MCF 10A (cell line): ENCODE measurements around the gene CENPU. TPM values are rescaled to one million over a fixed set of nuclear protein-coding genes. Genes with fewer than 3 reads are reported as not detected.

ENCODE experiments used
- BruUV-seq: library from RNA; stranded (reverse); fragments of 400-500 nt; replicated peaks from 2 replicates; lab custom pipeline; 2021; lab: Mats Ljungman, UMichigan
- CTCF ChIA-PET: fragments of 300-600 bp; sonication (Branson Sonifier 250); formaldehyde crosslinking; extraction: SDS; loops from one replicate; lab custom pipeline; 2021; ENCODE audit warnings: antibody characterized with exemption, inconsistent platforms; lab: Yijun Ruan, JAX
- POLR2A ChIA-PET: fragments of 300-600, 350-650 bp; sonication (Branson Sonifier 250); formaldehyde crosslinking; extraction: SDS; loops from one replicate; lab custom pipeline; 2020; ENCODE audit warnings: antibody characterized with exemption, inconsistent platforms; lab: Yijun Ruan, JAX
- DNase-seq: peaks from one replicate; pipeline ENCODE4 v3.0.0-alpha.2; 2018; ENCODE audit not compliant: unreplicated experiment
- H3K27ac Mint-ChIP-seq: one replicate; pipeline ENCODE4 v1.8.0; 2022; ENCODE audit warnings: mild to moderate bottlenecking, low read depth, mixed read lengths; ENCODE audit not compliant: unreplicated experiment
- H3K27me3 Mint-ChIP-seq: one replicate; pipeline ENCODE4 v1.8.0; 2022; ENCODE audit warnings: mixed read lengths; ENCODE audit not compliant: insufficient read depth, unreplicated experiment
- H3K36me3 Mint-ChIP-seq: one replicate; pipeline ENCODE4 v1.8.0; 2022; ENCODE audit warnings: mild to moderate bottlenecking, moderate library complexity, mixed read lengths; ENCODE audit not compliant: insufficient read depth, unreplicated experiment
- H3K4me1 Mint-ChIP-seq: one replicate; pipeline ENCODE4 v1.8.0; 2022; ENCODE audit warnings: mixed read lengths; ENCODE audit not compliant: insufficient read depth, unreplicated experiment
- H3K4me3 Mint-ChIP-seq: one replicate; pipeline ENCODE4 v1.8.0; 2022; ENCODE audit warnings: mild to moderate bottlenecking, moderate library complexity, mixed read lengths; ENCODE audit not compliant: unreplicated experiment
- H3K9me3 Mint-ChIP-seq: one replicate; pipeline ENCODE4 v1.8.0; 2022; ENCODE audit warnings: mixed read lengths; ENCODE audit not compliant: unreplicated experiment
- CTCF ChIP-seq: fragments of 200-600 bp; IDR thresholded peaks from one replicate; pipeline ENCODE4 v1.8.0; 2022; ENCODE audit warnings: antibody characterized with exemption, mild to moderate bottlenecking; ENCODE audit not compliant: unreplicated experiment
- intact Hi-C: fragments of 100-400 bp; cut with micrococcal nuclease; formaldehyde crosslinking; loops from 2 replicates; pipeline ENCODE4 v1.14.1; 2022
- total RNA-seq: library from RNA; stranded (reverse); gene quantifications from 2 replicates; pipeline ENCODE4 v1.2.3, GENCODE V29; 2022

Gene CENPU
- total RNA-seq, 1 experiment from 2014 or later, result 22.3 TPM

- no peak for TF ChIP-seq CTCF
- Mint-ChIP-seq H3K4me3 (peak overlapping the region; percentile 81), H3K9me3 (no peaks in the 10 kb centered on the region), H3K36me3 (peaks cover 7% of the 10 kb centered on the region), H3K4me1 (peaks cover 37% of the 10 kb centered on the region), H3K27ac (peak overlapping the region; percentile 78), H3K27me3 (no peaks in the 10 kb centered on the region)
- intact Hi-C loops, result loop anchor here (2.0 to 10.0 kb wide), 6 partner anchors 41 to 449 kb away; partner anchors contain the start of gene IRF2
- CTCF ChIA-PET, result interaction anchor here (0.6 to 1.9 kb wide), 4 partner anchors 11 to 398 kb away, joined by 3 to 10 read pairs (median 6); partner anchors contain the start of gene CENPU
- BruUV-seq, result TSS peak; percentile 26
- POLR2A ChIA-PET, result interaction anchor here (0.7 to 4.3 kb wide), 12 partner anchors 36 to 383 kb away, joined by 3 to 53 read pairs (median 4); partner anchors contain the start of gene CENPU
- DNase-seq, result peak; percentile 16
Observed at GRCh38 chr4:184647266-184648053, 86.4 kb downstream of the CENPU start.

- ChIA-PET CTCF (interaction anchor here (1.7 kb wide), 2 partner anchors 10 to 382 kb away, joined by 5 read pairs; no protein-coding TSS in a partner anchor), POLR2A (interaction anchor here (1.2 kb wide), 1 partner anchor 381 kb away, joined by 4 read pairs; no protein-coding TSS in a partner anchor)
- peak overlapping the region; percentile 81 for H3K4me3 Mint-ChIP-seq
- H3K27ac Mint-ChIP-seq, result peak overlapping the region; percentile 39
- BruUV-seq, result no TSS peak
- no peaks in the 10 kb centered on the region for H3K36me3 Mint-ChIP-seq
- H3K27me3 Mint-ChIP-seq, result no peaks in the 10 kb centered on the region
- TF ChIP-seq CTCF, result no peak
- H3K4me1 Mint-ChIP-seq, result peaks cover 32% of the 10 kb centered on the region
- intact Hi-C loops, result loop anchor here (5.0 to 10.0 kb wide), 4 partner anchors 169 to 384 kb away; partner anchors contain the start of gene IRF2
- DNase-seq, result no peak
- no peaks in the 10 kb centered on the region for H3K9me3 Mint-ChIP-seq
Observed at GRCh38 chr4:184645904-184646610, 87.8 kb downstream of the CENPU start.

- Mint-ChIP-seq H3K27me3 (no peaks in the 10 kb centered on the region), H3K9me3 (no peaks in the 10 kb centered on the region), H3K4me1 (peaks cover 29% of the 10 kb centered on the region), H3K27ac (no peak overlapping the region), H3K36me3 (peaks cover 7% of the 10 kb centered on the region), H3K4me3 (no peak overlapping the region)
- no peak for DNase-seq
- no TSS peak for BruUV-seq
- TF ChIP-seq CTCF, result no peak
- ChIA-PET POLR2A (interaction anchor here (0.7 to 1.8 kb wide), 4 partner anchors 9 to 381 kb away, joined by 3 to 5 read pairs (median 3); no protein-coding TSS in a partner anchor), CTCF (interaction anchor here (1.7 kb wide), 1 partner anchor 381 kb away, joined by 5 read pairs; no protein-coding TSS in a partner anchor)
- intact Hi-C loops, result loop anchor here (5.0 to 10.0 kb wide), 4 partner anchors 170 to 382 kb away; partner anchors contain the start of gene IRF2
Observed at GRCh38 chr4:184644553-184645307, 89.2 kb downstream of the CENPU start.

Other genes starting within 250 kb of the CENPU start
- gene CASP3, start 84.6 kb downstream of the CENPU start, total RNA-seq, result 27.4 and 28.6 TPM in 2 replicates
- 19.2 and 20.7 TPM in 2 replicates for gene PRIMPOL, start 84.4 kb downstream of the CENPU start, total RNA-seq
- 99.5 and 105 TPM in 2 replicates for gene ACSL1, start 91.9 kb upstream of the CENPU start, total RNA-seq